ENCODE measurements around the gene CPNE1. TPM values are rescaled to one million over a fixed set of nuclear protein-coding genes. Genes with fewer than 3 reads are reported as not detected.
"Not testable (repeated sequence)": the region's sequence is repeated elsewhere in the genome, so short reads cannot be mapped to it uniquely, and the experiment has no call there.

CPNE1 gene
- polyA plus RNA-seq (2013, experiment 1 of 2) = 354 TPM
- 292 TPM for polyA plus RNA-seq (2013, experiment 2 of 2)

DNA sequence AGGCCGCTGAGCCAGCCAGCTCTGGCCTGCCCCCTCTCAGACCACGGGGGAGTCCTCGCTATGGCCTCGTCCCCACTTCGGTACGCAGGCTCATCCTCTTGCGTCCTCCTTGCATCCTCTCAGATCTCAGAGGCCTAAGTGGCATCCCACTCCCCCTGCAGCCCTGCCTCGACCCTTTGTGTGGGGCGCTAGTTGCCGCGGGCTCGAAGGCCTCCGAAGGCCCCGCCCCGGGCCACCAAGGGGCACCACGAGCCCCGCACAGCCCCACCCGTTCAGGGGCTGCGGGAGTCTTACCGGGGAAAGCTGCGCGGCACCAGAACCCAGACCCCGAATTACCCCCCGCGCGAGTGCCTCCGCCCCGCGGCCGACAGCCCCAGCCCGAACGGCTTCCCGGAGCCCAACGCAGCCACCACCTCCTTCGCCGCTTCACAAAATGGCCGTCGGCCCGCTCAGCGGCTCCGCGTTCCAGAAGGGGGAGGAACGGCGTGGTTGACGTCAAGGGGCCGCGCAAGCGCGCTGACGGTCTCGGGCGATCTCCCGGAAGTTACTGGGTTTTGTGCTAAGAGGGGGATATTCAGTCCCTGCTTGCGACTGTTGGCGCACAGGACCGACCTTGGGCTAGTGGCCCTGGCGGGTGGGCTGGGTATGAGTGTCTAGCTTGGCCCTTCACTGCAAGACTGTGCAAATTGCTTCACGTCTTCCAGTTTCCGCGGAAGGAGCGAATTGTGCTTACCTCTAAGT lies at the start of gene CPNE1, which contains the start of gene RBM12:
Gene CPNE1 (minus strand): TSS at position 435 of the 741 bp plus-strand sequence. CDS start 31,977 bp downstream, outside the sequence.
Gene RBM12 (minus strand): TSS at position 435 of the 741 bp plus-strand sequence. CDS start 9,578 bp downstream, outside the sequence.
- Histone ChIP-seq H3K36me3 (ENCODE audit: control insufficient read depth, insufficient read depth, low read length) (peaks cover 14% of the 10 kb centered on the region), H3K4me3 (ENCODE audit: extremely low read depth, insufficient read depth, low read length, poor library complexity, severe bottlenecking) (peak within 1 kb of the TSS; percentile 91), H3K9me3 (ENCODE audit: control insufficient read depth, low read length) (no peaks in the 10 kb centered on the region), H3K27ac (ENCODE audit: low read depth, low read length, severe bottlenecking) (peak within 1 kb of the TSS; percentile 97), H3K4me1 (ENCODE audit: control insufficient read depth, insufficient read depth, low read length, poor library complexity, severe bottlenecking) (peaks cover 15% of the 10 kb centered on the region)
- WGBS, 2 experiments (ENCODE audit: insufficient coverage in 2 of 2) = 2 to 5% methylated on average over 35 to 40 of the region's 61 CpGs

DNA sequence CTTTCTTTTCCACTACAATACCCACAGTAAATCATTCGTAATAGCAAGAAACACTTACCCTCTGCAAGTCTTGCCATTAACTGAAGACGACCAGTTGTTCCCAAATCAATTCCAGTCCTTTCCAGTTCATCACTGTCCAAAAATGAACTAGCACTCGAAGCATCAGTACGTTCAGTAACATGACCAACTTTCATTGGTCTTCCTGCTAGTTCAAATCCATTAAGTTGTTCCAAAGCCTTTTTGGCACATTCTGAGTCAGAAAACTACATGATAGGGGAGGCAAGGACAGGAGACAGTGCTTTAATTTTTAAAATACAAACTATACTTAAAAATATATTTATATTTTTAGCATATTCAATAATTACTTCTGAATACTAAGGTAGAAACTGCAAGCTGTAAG lies 49.4 kb upstream of the CPNE1 start:
- no peak overlapping the region for H3K27ac ChIP-seq (ENCODE audit: low read depth, low read length, severe bottlenecking)
- H3K4me3 ChIP-seq (ENCODE audit: extremely low read depth, insufficient read depth, low read length, poor library complexity, severe bottlenecking) = no peak overlapping the region
- no peaks in the 10 kb centered on the region for H3K9me3 ChIP-seq (ENCODE audit: control insufficient read depth, low read length)
- H3K36me3 ChIP-seq (ENCODE audit: control insufficient read depth, insufficient read depth, low read length) = peaks cover 91% of the 10 kb centered on the region
- WGBS, 2 experiments (ENCODE audit: insufficient coverage in 2 of 2) = 100% methylated on average over 3 to 4 of the region's 4 CpGs
- no peaks in the 10 kb centered on the region for H3K4me1 ChIP-seq (ENCODE audit: control insufficient read depth, insufficient read depth, low read length, poor library complexity, severe bottlenecking)

DNA sequence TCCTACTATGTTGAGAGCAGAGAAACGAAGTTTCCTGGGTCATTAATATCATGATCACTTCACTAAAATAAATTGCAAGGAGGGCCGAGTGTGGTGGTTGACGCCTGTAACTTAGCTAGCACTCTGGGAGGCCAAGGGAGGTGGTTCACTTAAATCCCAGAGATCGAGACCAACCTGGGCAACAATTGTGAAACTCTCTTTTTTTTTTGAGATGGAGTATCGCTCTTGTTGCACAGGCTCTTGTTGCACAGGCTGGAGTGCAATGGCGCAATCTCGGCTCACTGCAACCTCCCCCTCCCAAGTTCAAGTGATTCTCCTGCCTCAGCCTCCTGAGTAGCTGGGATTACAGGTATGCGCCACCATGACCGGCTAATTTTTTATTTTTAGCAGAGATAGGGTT lies 48.4 kb upstream of the CPNE1 start:
- H3K4me3 ChIP-seq (ENCODE audit: extremely low read depth, insufficient read depth, low read length, poor library complexity, severe bottlenecking); H3K27ac ChIP-seq (ENCODE audit: low read depth, low read length, severe bottlenecking); H3K9me3 ChIP-seq (ENCODE audit: control insufficient read depth, low read length); H3K4me1 ChIP-seq (ENCODE audit: control insufficient read depth, insufficient read depth, low read length, poor library complexity, severe bottlenecking): not testable (repeated sequence)
- H3K36me3 ChIP-seq (ENCODE audit: control insufficient read depth, insufficient read depth, low read length) = peaks cover 81% of the 10 kb centered on the region
- WGBS, 2 experiments (ENCODE audit: insufficient coverage in 2 of 2) = 88 to 92% methylated on average over 4 of the region's 9 CpGs

DNA sequence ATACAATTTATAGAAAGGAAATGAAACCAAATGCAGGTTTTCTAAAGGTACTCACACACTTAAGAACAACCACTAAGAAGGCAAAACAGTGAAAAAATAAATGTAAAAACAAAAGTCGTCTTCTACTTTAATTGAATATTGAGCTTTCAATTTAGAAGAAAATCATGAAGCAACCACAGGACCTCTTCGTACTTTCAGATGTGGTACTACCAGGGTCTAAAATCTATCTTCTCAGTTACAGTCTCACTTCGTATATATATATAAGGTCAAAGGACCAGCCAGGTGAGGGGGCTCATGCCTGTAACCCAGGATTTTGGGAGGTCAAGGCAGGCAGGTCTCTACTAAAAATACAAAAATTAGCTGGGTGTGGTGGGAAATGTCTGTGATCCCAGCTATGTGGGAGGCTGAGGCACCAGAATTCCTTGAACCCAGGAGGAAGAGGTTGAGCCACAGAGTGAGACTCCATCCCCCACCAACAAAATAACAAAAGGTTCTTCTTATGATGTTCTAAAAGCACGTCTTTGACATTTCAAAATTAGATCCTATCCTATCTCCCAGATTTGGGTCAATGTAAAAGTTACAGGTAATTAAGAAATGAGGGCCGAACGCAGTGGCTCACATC lies 47.0 kb upstream of the CPNE1 start:
- Histone ChIP-seq H3K4me1 (ENCODE audit: control insufficient read depth, insufficient read depth, low read length, poor library complexity, severe bottlenecking) (no peaks in the 10 kb centered on the region), H3K36me3 (ENCODE audit: control insufficient read depth, insufficient read depth, low read length) (peaks cover 76% of the 10 kb centered on the region), H3K4me3 (ENCODE audit: extremely low read depth, insufficient read depth, low read length, poor library complexity, severe bottlenecking) (no peak overlapping the region), H3K9me3 (ENCODE audit: control insufficient read depth, low read length) (no peaks in the 10 kb centered on the region), H3K27ac (ENCODE audit: low read depth, low read length, severe bottlenecking) (no peak overlapping the region)
- WGBS, 2 experiments (ENCODE audit: insufficient coverage in 2 of 2) = 100% methylated on average over 1 of the region's 6 CpGs; no CpG with 5 or more reads in 1 of the 2 experiments

DNA sequence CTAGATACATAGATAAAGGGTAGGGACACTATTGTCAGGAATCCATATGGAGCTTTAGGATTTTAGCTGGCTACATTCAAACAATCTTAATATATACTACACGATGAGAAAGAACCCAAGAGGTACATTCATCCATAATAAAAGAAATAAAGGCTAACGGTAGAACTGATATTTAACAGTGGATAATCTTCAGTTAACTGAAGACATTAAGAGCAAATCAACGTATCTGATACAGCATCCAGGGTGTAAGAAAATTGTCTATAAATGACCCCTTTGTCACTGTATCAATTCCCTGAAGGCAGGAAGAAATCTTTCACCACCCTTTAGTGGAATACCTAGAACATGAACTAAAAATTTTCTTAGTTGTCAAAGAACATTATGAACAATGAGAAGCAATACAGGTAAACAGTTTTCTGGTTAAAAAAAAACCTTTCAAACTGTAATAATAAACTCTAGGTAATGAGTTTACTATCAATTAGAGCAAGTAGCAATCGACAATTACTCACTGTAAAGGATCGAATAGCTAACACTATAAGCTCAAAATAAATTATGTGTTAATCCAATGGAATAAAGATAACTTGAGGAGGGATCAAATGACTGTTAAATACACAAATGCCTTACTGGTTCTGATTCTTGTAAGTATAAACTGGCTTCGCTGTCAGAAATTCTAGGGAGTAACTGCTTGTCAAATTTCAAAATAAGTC lies 46.3 kb upstream of the CPNE1 start:
- 93% methylated on average over 2 of the region's 6 CpGs; no CpG with 5 or more reads in 1 of the 2 experiments for WGBS, 2 experiments (ENCODE audit: insufficient coverage in 2 of 2)
- Histone ChIP-seq H3K4me3 (ENCODE audit: extremely low read depth, insufficient read depth, low read length, poor library complexity, severe bottlenecking) (no peak overlapping the region), H3K4me1 (ENCODE audit: control insufficient read depth, insufficient read depth, low read length, poor library complexity, severe bottlenecking) (no peaks in the 10 kb centered on the region), H3K36me3 (ENCODE audit: control insufficient read depth, insufficient read depth, low read length) (peaks cover 75% of the 10 kb centered on the region), H3K9me3 (ENCODE audit: control insufficient read depth, low read length) (no peaks in the 10 kb centered on the region), H3K27ac (ENCODE audit: low read depth, low read length, severe bottlenecking) (no peak overlapping the region)

DNA sequence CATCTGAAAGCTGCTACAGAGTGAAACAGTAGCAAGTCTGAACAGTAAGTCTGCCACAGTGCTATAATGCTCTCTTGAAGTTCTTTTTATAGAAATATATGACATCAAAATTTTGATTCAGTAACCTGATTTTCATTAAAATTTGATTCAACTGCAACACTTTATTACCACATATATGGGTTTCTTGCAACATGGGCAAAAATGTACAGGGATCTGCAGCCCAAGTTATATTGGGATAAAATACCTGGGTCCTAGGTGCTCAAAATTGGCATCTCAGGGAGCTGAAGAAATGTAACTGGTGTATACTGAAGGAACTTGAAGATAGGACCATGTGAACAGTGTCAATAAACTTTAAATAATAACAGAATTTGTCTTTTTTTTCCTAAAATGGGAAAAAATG lies 45.3 kb upstream of the CPNE1 start:
- H3K4me1 ChIP-seq (ENCODE audit: control insufficient read depth, insufficient read depth, low read length, poor library complexity, severe bottlenecking) = no peaks in the 10 kb centered on the region

DNA sequence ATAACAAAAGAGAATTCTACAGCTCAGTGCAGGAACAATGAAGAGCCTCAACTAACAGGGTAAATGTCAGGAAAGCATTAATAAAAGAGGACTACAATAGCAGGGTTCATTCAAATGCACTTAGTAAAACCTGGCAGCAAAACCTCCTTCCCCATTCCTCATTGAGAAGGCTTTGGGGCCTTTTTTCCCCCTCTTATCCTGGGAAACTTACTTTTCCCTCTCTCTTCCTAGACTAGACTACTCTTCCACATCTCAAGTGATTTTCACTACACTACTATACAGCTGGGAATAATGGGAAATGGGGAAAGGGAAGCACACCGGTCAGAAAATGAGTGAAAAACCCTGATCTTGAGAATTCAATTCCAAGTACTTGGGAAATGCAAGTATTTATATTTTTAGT lies 44.6 kb upstream of the CPNE1 start:
- Histone ChIP-seq H3K36me3 (ENCODE audit: control insufficient read depth, insufficient read depth, low read length) (peaks cover 76% of the 10 kb centered on the region), H3K4me1 (ENCODE audit: control insufficient read depth, insufficient read depth, low read length, poor library complexity, severe bottlenecking) (no peaks in the 10 kb centered on the region), H3K9me3 (ENCODE audit: control insufficient read depth, low read length) (no peaks in the 10 kb centered on the region), H3K27ac (ENCODE audit: low read depth, low read length, severe bottlenecking) (no peak overlapping the region), H3K4me3 (ENCODE audit: extremely low read depth, insufficient read depth, low read length, poor library complexity, severe bottlenecking) (no peak overlapping the region)
- no CpG with 5 or more reads among the region's 1 CpG for WGBS, 2 experiments (ENCODE audit: insufficient coverage in 2 of 2)

More for the DNA sequence above, 45.3 kb upstream of the CPNE1 start:
- Histone ChIP-seq H3K9me3 (ENCODE audit: control insufficient read depth, low read length) (no peaks in the 10 kb centered on the region), H3K4me3 (ENCODE audit: extremely low read depth, insufficient read depth, low read length, poor library complexity, severe bottlenecking) (no peak overlapping the region), H3K27ac (ENCODE audit: low read depth, low read length, severe bottlenecking) (no peak overlapping the region), H3K36me3 (ENCODE audit: control insufficient read depth, insufficient read depth, low read length) (peaks cover 75% of the 10 kb centered on the region)

DNA sequence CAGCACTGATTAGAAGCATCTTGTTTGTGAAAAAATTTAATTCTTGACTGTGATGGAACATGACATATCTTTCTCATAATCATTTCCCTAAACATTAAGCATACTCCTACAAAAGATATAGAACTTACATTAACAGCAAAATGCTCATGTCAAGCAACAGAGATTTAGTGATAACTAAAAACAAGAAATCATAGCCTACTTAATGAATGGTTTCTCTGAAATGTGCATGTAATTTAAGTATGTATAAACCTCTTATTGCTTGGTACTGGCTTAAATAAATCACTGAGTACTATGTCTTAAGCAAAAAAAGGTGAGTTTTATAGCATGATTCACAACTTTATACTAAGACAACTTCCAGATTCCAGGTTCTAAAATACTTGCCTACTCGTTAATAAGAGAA lies 43.8 kb upstream of the CPNE1 start:
- WGBS, 2 experiments (ENCODE audit: insufficient coverage in 2 of 2) = 100% methylated on average over 1 of the region's 1 CpG; no CpG with 5 or more reads in 1 of the 2 experiments
- Histone ChIP-seq H3K4me3 (ENCODE audit: extremely low read depth, insufficient read depth, low read length, poor library complexity, severe bottlenecking) (no peak overlapping the region), H3K9me3 (ENCODE audit: control insufficient read depth, low read length) (no peaks in the 10 kb centered on the region), H3K36me3 (ENCODE audit: control insufficient read depth, insufficient read depth, low read length) (peaks cover 76% of the 10 kb centered on the region), H3K27ac (ENCODE audit: low read depth, low read length, severe bottlenecking) (no peak overlapping the region), H3K4me1 (ENCODE audit: control insufficient read depth, insufficient read depth, low read length, poor library complexity, severe bottlenecking) (no peaks in the 10 kb centered on the region)

DNA sequence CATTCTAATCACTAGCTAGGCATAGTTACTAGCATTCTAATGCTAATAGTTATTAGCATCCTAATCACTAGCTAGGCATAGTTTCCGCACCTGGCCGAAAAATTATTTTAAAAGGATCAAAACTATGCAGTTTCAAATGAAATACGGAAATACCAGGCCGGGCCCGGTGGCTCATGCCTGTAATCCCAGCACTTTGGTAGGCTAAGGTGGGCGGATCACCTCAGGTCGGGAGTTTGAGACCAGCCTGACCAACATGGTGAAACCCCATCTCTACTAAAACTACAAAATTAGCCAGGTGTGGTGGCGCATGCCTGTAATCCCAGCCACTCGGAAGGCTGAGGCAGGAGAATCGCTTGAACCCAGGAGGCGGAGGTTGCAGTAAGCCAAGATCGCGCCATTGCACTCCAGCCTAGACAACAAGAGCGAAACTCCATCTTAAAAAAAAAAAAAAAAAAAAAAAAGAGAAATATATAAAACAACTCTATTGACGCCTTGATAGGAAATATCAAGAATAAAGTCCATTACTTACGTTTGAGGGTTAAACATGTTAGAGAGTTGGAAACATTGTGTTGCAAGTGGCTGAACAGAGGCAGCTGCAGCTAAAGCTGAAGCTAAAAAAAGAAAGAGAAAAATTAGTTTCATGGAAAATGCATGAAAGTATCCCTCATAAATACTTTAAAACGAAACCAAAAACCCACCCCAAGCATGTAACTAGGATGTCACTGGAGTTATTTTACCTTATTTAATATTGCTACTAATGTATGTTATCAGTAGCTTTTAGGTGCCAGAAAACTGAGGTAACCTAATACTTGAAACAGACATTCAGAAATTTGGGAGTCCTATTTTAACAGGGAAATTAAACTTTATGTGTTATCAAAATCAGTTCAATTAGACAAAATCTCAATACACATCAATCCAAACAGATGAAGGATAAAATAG lies 42.2 kb upstream of the CPNE1 start:
- not testable (repeated sequence) for H3K9me3 ChIP-seq (ENCODE audit: control insufficient read depth, low read length); H3K4me3 ChIP-seq (ENCODE audit: extremely low read depth, insufficient read depth, low read length, poor library complexity, severe bottlenecking); H3K27ac ChIP-seq (ENCODE audit: low read depth, low read length, severe bottlenecking); H3K4me1 ChIP-seq (ENCODE audit: control insufficient read depth, insufficient read depth, low read length, poor library complexity, severe bottlenecking)
- WGBS, 2 experiments (ENCODE audit: insufficient coverage in 2 of 2) = 85 to 93% methylated on average over 7 of the region's 17 CpGs
- H3K36me3 ChIP-seq (ENCODE audit: control insufficient read depth, insufficient read depth, low read length) = peaks cover 75% of the 10 kb centered on the region

DNA sequence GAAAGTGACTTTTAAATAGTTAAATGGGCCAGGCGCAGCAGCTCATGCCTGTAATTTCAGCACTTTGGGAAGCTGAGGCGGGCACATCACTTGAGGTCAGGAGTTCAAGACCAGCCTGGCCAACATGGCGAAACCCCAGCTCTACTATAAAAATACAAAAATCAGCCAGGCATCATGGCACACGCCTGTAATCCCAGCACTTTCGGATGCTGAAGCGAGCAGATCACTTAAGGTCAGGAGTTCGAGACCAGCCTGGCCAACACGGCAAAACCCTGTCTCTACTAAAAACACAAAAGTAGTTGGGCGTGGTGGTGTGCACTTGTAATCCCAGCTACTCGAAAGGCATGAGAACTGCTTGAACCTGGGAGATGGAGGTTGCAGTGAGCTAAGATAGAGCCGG lies 41.2 kb upstream of the CPNE1 start:
- WGBS, 2 experiments (ENCODE audit: insufficient coverage in 2 of 2) = 96 to 100% methylated on average over 5 to 10 of the region's 11 CpGs
- not testable (repeated sequence) for H3K4me1 ChIP-seq (ENCODE audit: control insufficient read depth, insufficient read depth, low read length, poor library complexity, severe bottlenecking); H3K9me3 ChIP-seq (ENCODE audit: control insufficient read depth, low read length); H3K27ac ChIP-seq (ENCODE audit: low read depth, low read length, severe bottlenecking); H3K4me3 ChIP-seq (ENCODE audit: extremely low read depth, insufficient read depth, low read length, poor library complexity, severe bottlenecking)
- H3K36me3 ChIP-seq (ENCODE audit: control insufficient read depth, insufficient read depth, low read length) = peaks cover 65% of the 10 kb centered on the region
